T-helper 1 cell (primary cell): Measurements from ENCODE around the gene GPATCH8.
"Not testable (repeated sequence)": the region's sequence is repeated elsewhere in the genome, so short reads cannot be mapped to it uniquely, and the experiment has no call there.

ENCODE experiments used
- DNase-seq, 5 donors: peaks; one replicate each; pipeline ENCODE4 v3.0.0-alpha.2; 2012 to 2020
- total RNA-seq, 4 donors: gene quantifications; one replicate each; lab custom pipeline; 2026; lab: John Stamatoyannopoulos, UW

GPATCH8 gene
- 81.6 to 161 (median 129) reads per million in 4 donors for total RNA-seq

DNA sequence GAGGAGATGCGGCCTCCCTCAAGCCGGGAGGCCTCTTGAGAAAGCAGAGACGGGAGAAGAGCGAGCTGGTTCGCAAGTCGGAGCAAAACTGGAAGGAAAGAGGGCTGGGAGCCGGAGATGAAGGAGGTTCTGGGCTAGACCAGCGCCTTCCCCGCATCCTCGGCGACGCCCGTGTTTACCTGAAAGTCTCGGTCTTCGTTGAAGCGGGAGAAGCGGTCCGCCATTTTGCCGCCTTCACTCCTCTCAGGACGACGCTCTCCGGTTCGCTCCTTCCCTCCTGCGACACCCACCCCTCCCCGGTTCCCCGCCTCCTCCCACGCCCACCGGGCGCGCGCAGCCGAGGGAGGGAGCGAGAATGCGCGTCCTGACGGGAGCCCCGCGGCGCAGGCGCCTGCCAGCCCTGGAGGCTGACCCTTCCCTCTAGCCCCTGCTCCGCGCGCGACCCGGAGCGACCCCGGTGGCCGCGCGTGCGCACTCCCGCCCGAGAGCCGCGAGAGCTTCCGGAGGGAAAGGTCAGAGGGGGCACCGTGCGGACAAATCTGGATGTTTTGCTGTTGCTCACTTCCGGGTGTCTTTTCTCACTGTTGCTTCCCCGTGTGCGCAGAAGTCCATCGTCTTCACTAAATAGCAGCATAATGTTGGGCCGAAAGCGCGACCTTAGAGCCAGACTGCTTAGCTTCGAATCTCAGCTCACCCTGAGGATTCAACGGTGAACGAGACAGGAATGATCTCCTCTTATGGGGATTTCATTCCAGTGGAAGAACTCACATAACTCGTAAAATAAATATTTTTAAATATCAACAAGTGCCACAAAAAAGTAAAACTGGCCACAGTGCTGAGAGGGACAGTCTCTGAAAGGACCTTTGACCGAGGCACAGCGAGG is at the start of gene GPATCH8:
TSS of gene GPATCH8 (minus strand) at position 260 of the 883 bp plus-strand sequence. CDS start at position 224, 36 bp downstream.
- peak; percentile 87 to 96 (median 89) for DNase-seq

DNA sequence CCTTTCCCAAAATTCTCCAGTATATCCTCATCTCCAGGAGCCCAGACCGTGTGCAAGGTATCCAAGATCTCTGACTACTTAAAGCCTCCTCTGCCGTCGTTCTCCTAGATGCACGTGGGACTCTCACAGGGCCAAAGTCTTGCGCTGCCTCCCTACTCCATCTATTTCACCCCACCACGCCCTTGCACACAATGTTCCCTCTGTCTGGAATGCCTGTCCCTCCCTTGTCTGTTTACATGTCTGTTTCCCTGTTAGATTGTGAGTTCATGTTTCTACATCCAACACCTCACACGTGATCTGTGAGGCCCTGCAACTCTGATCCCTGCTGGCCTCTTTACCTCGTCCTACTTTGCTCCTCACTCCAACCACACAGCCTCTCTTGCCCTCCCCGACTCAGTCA is 49.2 kb upstream of the GPATCH8 start:
- no peak for DNase-seq

GRCh38 chr17:44549686-44550085 is 46.5 kb upstream of the GPATCH8 start:
- DNase-seq: no peak

GRCh38 chr17:44548376-44549230 is 45.4 kb upstream of the GPATCH8 start:
- no peak for DNase-seq

GRCh38 chr17:44547625-44548267 is 44.5 kb upstream of the GPATCH8 start:
- no peak for DNase-seq

GRCh38 chr17:44546671-44547606 is 43.7 kb upstream of the GPATCH8 start:
- no peak for DNase-seq

GRCh38 chr17:44543905-44544523 is 40.8 kb upstream of the GPATCH8 start:
- DNase-seq: no peak

DNA sequence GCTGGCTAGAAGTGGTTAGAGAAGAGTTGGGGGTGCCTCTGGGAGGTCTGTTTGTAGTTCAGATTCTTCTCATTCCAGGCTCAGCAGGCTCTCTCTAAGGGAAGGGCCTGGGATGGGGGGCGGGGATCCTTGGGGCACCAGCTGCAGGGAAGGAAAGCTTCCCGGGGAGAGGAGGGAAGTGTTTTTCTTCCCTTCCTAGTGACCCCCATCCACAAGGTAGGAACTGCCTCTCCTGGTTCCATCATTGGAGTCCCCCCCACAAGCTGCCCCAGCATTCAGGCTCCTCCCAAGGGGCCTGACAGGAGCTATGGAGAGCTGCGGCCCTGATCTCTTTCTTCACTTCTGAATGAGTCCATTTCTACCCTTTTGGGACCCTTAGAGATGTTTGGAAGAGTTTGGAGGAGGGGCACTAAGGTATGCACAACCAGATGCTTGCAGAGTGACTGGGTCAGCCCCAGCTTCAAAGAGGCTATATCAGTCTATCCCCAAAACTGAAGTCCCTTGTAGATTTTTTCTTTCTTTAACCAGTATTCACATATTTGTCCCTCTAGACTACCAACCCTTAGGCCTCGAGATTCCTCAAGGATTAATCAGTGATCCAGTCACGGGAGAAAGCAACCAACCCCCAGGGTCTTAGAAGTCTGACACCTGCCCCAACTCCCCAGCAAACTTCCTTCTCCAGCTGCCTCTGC is 40.2 kb upstream of the GPATCH8 start:
- DNase-seq: no peak

- DNase-seq: no peak
Observed at GRCh38 chr17:44541884-44542581, 38.8 kb upstream of the GPATCH8 start.

DNA sequence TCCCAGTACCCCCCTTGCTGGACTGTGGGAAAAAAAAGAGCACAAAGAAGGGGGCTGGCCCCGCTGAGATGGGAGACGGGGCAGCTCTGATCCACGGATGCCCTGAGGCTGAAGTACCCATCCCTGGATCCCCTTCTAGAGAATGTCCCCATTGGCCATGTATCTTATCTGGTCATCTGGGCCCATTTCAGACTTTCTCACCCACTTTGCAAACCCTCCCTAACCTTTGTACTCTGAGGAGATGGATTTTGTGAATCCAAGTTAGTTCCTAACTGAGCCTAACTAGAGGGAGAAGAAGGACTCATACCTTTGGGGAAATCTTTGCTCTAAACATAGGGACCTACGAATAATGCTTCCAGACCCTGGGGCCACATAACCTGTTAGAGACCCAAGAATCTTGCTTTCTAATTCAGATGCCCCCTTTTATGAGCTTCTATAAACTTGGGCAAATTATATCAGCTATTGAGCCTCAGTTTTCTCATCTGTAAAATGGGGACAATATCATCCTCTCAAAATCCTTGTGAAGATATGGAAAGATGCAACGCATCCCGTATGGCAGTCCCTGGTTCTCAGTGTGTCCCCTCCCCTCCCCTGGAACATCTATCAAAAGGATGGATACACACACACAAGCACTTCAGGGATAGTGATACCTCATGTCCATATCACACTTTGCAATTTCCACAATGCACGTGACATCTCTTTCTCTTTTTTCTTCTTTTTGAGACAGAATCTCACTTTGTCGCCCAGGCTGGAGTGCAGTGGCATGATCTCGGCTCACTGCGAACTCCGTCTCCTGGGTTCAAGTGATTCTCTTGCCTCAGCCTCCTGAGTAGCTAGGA is 37.3 kb upstream of the GPATCH8 start:
- no peak for DNase-seq

DNA sequence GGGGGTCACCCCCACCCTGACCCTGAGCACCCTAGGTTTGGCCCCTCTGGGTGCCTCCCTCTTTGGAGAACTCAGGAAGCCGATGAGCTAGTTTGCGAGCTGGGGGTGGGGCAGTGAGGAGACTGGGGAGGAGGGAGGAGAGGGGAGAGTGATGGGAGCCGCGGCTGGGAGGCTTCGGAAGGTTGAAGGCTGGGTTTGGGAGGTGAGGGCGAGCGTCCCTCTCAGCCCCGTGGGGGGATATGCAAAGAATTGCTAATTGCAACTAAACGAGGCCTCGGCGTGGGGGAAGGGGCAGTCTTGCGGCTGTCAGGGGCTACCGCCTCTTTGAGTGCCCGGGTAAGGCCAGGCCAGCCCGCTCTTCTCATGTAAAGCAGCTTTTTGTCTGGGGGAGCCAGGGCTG is 36.5 kb upstream of the GPATCH8 start:
- DNase-seq: no peak

DNA sequence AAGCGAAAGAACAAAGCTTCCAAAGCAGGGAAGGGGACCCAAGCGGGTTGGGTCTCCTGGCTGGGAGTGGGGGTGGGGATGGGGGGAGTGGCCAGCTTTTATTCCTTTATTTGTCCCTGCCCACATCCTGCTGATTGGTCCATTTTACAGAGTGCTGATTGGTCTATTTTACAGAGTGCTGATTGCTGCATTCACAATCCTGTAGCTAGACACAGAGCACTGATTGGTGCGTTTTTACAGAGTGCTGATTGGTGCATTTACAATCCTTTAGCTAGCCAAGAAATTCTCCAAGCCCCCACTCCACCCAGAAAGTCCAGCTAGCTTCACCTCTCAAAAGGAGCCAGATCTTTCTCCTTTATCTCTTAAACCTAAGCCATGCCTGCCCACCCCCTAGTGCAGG is 34.7 kb upstream of the GPATCH8 start:
- DNase-seq: not testable (repeated sequence)

DNA sequence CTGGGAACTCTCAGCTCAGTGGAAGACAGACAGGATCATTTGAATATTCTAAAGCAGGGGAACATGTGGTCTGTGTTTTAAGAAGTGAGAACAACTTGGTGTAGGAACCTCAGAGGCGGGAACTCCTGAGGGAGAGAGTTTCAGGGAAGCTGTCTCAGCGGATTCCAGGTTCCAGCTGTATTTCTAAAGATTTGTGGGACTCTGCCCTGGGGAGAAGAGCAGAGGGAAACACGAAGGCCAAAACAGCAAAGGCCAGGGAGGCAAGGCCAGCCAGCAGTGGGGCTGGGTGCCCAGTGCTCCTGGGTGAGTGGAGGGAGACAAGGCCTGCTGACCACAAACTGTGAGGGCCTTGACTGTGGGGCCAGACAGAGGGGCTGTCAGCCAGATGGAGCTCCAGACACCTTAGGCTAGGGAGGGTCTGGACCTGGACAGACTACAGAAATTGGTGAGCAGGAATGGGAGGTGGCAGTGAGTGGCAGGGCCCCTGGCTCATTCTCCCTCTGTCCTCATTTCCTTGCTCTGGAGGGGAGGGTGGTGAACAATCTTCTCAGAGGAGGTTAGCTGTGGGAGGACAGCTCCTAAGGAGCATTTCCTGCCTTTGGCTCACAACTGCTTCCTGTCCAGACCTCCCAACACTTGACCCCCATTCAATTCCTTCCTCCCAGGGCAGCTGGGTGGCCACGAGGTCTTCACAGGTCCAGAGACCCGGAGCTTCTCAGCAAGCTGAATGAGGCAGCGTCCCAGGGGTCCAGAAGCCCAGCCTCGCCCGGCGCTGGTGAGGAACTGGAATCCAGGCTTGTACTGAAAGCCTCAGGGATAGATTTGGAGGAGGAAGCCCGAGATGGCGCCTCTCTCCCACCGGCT is 33.1 kb upstream of the GPATCH8 start:
- DNase-seq: no peak

- peak; percentile 61 to 79 (median 74) for DNase-seq
Observed at GRCh38 chr17:44533533-44534246, 30.5 kb upstream of the GPATCH8 start.

- no peak for DNase-seq
Observed at GRCh38 chr17:44530896-44531418, 27.8 kb upstream of the GPATCH8 start.

DNA sequence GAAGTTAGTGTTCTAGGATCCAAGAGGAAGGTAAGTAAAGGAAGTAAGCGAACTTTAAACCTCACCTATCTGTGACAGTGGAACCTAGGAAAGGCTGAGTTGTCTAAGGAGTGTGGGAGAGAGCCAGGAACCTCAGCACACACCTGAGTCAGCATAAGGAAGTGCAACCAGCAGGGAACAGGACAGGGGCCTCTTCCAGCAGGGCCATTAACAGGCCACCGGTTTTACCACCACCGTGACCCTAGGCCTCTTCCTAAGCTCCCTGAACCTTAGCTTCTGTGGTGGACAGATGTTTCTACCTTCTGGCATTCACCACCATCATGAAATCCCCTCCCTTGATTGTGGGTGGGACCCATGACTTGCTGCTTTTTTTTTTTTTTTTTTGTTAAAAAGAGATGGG is 26.7 kb upstream of the GPATCH8 start:
- DNase-seq: no peak

GRCh38 chr17:44527954-44528353 is 24.7 kb upstream of the GPATCH8 start:
- no peak for DNase-seq
